ENCODE measurements around the gene CLEC17A.
A peak's percentile ranks its signal among the peaks of the same experiment; 100 is the strongest.
"Not testable (repeated sequence)": the region's sequence is repeated elsewhere in the genome, so short reads cannot be mapped to it uniquely, and the experiment has no call there.

Gene CLEC17A

DNA sequence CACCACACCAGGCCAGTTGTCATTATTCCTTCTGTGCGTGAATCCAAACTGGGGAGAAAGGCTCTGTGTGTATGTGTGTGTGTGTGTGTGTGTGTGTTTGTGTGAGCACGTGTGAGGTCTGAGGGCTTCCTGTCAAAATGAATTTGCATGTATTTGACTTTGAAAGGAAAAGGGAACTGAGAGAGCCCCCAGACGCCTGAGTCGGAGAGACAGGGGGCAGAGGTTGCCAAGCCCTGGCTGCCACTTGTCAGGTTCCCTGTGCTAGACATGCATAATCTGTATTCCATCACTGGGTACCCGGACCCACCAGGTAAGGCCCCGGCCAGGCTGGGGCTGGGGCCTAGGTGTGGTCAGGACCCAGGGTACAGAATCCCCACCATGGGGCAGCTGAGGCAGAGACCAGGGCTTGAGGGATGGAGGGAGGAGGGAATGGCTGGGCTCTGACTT, at the start of gene CLEC17A:
Gene CLEC17A (plus strand): TSS at position 191 of the 447 bp plus-strand sequence. CDS start 77 bp downstream, at position 268.
- no peak for DNase-seq

GRCh38 chr19:14533450-14533849, 49.4 kb upstream of the CLEC17A start:
- no peak for DNase-seq

GRCh38 chr19:14536926-14537692, 45.8 kb upstream of the CLEC17A start:
- no peak for DNase-seq

GRCh38 chr19:14540741-14541525, 42.0 kb upstream of the CLEC17A start:
- no peak for DNase-seq

- not testable (repeated sequence) for DNase-seq
Measured at GRCh38 chr19:14541979-14542378, 40.9 kb upstream of the CLEC17A start.

DNA sequence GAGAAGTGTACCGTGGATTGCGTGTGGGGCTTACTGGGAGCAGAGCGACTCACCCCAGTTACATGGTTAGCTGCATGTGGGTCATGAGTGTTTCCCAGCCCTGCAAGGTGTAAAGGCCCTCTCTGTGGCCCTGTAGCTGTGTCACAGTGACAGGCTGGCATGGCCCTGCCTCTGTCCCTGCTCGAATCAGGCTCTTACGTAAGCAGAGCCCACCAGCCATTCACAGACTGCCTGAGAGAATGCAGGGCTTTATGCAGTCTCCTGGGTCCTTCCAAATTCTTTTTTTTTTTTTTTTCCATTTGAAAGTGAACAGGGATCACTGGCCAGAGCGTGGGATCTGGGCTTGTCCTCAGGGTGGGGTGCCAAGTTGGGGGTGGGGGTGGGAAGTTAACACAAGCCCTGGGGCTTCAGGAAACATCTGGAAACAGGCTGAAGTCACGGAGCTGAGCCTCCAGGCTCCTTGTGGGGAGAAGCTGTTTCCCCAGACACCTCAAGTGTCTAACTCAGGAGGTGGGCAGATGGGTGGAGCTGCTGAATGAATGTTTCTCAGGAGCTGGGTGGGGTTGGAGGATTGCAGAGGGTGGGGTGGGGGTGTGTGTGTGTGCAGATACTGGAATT, 40.1 kb upstream of the CLEC17A start:
- no peak for DNase-seq

DNA sequence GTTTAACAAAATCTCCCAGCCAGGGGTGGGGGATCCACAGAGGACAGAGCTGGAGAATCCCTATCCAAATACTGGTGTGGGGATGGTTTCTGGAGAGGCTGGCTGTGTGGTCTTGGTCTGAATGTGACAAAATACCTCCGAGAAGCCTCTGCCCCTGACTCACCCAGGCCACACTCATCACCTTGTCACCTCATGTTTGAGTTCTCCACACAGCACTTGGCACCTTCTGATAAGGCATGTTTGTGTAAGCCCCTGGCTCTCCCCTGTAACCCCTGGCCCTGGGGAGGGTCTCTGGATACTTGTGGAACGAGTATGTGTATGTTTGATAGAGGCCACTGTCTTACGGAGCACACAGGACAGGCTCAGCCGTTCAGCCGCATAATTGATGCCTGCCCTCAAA, 38.8 kb upstream of the CLEC17A start:
- DNase-seq, result no peak

- DNase-seq, result no peak
Measured at GRCh38 chr19:14544977-14545715, 37.7 kb upstream of the CLEC17A start.

- no peak for DNase-seq
Measured at GRCh38 chr19:14545716-14546082, 37.2 kb upstream of the CLEC17A start.

GRCh38 chr19:14550201-14550754, 32.6 kb upstream of the CLEC17A start:
- no peak for DNase-seq

DNA sequence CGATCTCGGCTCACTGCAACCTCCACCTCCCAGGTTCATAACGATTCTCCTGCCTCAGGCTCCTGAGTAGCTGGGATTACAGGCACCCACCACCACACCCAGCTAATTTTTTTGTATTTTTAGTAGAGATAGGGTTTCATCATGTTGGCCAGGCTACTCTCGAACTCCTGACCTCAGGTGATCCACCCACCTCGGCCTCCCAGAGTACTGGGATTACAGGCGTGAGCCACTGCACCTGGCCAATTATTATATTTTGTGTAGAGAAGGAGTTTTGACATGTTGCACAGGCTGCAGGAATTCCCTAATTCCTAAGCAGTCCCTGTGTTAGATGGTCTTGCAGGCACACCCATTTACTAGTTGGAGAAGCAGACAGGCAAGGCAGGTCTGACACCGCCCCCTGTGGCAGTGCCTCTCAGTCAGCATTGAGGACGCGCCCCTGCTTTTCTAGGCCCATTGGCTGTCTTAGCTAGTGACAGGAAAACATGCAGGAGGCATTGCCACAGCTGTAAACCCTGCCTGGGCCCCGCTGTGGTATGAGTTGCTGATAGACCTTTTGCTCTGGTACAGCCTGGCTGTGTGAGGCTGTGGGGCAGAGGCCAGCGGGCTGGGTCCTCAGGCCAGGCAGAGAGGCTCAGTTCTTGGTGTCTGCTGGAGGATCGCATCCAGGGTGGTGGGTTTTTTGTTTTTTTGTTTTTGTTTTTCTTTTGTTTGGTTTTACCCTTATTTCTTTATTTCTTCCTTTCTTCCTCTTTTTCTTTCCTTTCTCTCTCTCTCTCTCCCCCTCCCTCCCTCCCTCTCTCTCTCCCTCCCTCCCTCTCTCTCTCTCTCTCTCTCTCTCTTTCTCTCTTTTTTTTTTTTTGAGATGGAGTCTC, 31.5 kb upstream of the CLEC17A start:
- DNase-seq, result not testable (repeated sequence)

- DNase-seq, result not testable (repeated sequence)
Measured at GRCh38 chr19:14552006-14552360, 30.9 kb upstream of the CLEC17A start.

DNA sequence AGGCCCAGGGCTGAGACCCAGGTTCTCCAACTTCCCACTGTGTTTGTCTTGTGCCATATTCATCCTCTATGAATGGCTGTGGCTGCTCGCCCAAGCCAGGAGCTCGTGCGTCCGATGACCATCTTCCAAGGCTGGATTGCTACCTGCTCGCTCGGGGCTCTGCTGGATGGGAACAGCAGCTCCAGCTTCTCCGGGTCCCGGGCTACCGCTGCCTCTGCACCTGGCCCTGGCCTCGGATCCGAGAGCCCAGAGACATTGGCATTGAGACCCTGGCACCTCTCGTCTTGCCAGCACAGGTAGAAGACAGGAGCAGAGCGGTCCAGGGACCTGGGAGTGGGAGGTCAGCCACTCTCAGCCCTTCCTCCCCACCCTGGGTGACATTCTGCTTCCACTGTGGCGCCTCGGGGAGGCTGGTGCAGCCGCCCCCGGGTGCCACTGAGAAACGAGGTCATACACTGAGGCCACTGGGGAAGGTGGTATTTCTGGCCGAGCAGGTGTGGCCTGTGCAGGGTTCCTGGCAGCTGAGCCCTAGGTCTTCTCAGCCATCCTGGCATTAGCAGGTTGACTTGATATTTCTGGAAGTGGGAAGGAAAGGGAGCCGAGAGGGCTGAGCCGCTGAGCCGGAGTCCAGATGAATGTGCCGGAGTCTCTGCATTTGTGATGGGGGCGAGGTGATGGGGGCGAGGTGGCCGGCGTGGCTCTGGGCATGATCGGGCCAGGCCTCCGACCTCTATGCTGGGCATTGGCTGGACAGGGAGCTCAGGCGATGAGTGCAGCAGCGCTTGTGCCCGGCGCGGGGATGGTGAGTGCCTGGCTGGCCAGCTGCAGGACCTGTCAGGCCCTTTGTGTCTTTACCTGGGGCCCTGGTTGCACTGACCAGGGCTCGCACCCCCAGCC, 29.6 kb upstream of the CLEC17A start:
- no peak for DNase-seq

- DNase-seq, result no peak
Measured at GRCh38 chr19:14553939-14554243, 29.0 kb upstream of the CLEC17A start.

DNA sequence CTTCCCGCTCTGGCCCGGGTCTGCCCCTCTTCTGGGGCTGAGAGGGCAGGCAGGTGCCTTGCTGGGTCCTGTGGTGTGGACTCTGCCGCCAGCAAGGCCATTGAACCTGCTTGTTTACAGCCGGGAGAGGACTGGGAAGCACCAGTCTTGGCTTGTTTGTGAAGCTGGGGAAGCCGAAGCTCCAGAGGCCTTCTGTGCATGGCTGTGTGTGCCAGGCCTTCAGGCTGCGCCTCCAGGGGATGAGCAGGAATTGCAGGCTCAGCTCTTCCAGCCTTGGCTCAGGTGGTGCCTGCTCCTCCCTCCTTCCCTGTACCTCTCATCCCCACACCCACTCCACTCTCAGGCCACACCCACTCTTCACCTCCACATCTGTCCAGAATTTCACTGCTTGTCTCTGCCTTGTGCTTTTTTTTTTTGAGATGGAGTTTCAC, 28.5 kb upstream of the CLEC17A start:
- peak; percentile 47 for DNase-seq

GRCh38 chr19:14555918-14556661, 26.8 kb upstream of the CLEC17A start:
- DNase-seq, result no peak

DNA sequence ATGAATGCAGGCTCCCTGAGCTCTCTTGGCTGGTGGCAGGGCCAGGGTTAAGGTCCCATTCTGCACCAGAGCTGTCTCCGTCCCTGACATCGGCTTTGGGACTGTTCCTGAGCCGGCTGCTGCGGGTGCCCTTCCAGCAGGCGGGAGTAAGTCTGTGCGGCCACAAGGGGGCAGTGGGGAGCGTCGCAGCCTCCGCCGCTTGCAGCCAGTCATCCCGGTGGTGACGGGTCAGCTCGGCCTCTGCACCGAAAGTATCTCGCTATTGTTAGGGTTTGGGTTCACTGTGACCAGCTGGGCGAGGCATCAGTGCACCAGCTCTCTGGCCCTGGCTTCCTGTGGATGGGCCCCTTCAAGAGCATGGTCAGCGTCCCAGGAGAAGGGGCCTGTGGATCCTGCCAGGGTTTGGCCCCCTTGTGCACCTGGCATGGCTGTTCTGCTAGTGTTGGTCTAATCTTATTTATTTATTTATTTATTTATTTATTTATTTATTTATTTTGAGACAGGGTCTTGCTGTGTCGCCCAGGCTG, 26.2 kb upstream of the CLEC17A start:
- DNase-seq, result peak; percentile 85

DNA sequence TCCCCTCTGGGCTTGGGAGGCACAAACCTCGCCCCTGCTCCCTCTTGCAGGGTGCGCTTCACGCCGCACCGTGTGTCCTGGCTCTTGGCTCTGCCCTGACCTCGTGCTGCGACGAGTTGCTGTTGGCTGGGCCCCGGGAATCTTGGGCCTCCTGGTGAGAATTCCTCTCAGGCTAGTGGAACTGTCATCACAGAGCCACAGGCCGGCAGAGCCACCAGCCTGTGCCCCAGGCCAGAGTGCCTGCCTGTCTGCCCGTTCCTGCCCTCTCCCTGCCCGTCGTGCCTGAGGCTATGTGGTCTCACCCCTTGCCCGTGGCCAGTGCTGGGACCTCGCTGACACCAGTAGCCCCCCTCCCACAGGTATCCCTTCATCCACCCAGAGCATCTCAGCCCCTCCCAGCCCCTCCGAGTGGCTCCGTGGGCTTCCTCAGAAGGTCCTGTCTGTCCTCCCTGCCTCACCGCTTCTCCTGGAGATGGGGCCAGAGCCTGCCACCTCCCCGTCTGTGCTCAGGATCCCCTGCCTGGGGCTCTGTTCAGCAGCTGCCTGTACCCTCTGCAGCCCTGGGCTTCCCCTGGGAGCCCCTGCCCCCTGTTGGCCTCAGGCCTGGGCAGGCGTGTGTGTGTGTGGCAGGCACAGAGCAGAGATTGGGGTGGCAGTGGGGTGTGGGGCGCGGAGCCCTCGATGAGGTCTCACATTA, 24.4 kb upstream of the CLEC17A start:
- no peak for DNase-seq

Data from DMS53 (cell line).